ENCODE data around the gene DGCR8.

Gene DGCR8

GRCh38 chr22:20140107-20140445 lies 60.0 kb downstream of the DGCR8 start:
- no peak for DNase-seq (ENCODE audit: extremely low read depth, low read depth)
- TF ChIP-seq CTCF (IDR thresholded peaks at IDR 0.05; ENCODE audit: low read depth, low read length) = no peak

DNA sequence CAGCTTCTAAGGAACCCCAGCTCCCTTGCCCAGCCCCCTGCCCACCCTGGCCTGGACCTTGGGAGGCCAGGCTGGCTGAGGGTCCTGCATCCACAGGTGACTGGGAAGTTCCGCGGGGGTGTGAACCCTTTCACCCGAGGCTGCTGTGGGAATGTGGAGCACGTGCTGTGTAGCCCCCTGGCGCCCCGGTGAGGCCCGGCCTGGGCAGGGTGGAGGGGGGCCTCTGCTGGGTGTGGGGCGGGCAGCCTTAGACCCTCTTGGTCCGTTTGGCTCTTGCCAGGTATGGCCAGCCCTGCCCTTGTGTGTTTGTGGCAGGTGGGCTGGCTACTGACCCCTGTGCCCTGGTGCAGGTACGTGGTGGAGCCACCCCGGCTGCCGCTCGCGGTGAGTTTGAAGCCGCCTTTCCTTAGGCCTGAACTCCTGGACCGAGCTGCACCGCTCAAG lies 60.5 kb downstream of the DGCR8 start:
- TF ChIP-seq CTCF (IDR thresholded peaks at IDR 0.05; ENCODE audit: low read depth, low read length) = no peak

DNA sequence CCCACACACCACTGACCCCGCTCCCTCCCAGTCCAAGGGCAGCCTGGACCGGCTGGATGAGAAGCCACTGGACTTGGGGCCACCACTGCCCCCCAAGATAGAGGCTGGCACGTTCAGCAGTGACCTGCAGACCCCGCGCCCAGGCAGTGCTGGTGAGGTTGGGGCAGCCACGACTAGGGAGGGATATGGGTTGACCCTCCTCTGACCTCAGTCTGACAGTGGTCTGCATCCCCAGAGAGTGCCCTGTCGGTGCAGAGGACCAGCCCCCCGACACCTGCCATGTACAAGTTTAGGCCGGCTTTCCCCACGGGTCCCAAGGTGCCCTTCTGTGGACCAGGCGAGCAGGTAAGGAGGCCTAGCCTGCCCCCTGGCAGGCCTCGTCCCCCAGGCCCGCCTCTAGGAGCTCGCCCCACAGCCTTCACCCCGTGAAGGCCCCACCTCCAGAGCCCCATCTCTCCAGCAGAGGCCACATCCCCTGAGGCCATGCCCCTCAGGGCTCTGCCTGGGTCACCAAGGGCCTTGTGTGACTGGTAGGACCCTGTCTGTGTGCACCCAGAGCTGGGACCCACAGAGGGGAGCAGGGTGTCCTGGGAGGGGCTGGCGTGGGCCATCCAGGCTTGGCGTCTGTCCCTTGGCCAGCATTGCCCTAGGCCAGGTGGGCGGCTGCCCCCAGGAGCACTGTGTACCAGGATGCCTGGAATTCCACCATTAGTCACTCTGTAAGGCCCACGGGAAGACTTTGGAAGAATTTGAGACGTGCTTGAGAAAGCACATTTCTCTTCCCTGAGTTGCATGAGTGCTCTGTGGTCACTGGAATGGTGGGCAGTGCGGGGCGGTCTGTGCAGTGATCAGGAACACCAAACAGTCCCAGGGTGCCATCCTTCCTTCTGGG lies 61.4 kb downstream of the DGCR8 start:
- peak; percentile 8 for DNase-seq (ENCODE audit: extremely low read depth, low read depth)
- no peak for TF ChIP-seq CTCF (IDR thresholded peaks at IDR 0.05; ENCODE audit: low read depth, low read length)

More for the DNA sequence above, 60.5 kb downstream of the DGCR8 start:
- no peak for DNase-seq (ENCODE audit: extremely low read depth, low read depth)

- TF ChIP-seq CTCF (IDR thresholded peaks at IDR 0.05; ENCODE audit: low read depth, low read length) = no peak
- no peak for DNase-seq (ENCODE audit: extremely low read depth, low read depth)
Observed at GRCh38 chr22:20142711-20143621, 62.9 kb downstream of the DGCR8 start.

DNA sequence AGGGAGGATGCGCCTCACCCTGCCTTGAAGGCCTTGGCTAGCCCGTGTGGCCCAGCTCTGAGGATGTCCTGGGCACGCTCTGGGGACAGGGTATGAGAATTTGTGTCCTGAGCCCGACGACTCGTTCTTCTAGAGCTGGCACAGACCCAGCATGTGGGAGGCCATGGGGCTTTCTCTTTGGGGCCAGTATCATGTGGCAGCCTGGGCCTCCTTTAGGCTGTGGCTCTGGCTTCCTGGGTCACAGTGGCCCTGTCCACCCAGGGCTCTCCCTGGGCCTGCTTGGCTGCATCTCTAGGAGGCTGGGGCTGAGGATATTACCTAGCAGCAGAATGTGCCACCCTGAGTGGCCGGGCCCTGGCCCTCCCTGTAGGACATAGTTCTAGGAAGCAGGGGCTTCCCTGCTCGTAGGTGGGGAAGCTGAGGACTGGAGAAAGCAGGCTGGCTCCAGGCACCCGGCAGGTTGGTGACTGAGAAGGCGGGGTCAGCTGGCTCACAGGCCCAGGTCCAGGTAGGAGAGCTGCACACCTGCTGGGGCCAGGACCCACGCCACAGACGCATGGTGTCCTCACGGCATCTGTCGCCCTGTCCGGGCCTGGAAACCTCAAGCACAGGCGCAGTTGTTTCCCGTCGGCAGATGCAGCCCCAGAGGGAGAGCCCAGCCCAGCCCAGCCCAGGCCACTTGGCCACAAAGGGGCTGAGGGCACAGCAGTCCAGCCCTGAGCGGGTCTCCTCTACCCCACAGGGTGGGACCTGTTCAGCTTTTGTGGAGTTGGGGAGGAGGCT lies 64.0 kb downstream of the DGCR8 start:
- DNase-seq (ENCODE audit: extremely low read depth, low read depth) = no peak
- TF ChIP-seq CTCF (IDR thresholded peaks at IDR 0.05; ENCODE audit: low read depth, low read length) = no peak

DNA sequence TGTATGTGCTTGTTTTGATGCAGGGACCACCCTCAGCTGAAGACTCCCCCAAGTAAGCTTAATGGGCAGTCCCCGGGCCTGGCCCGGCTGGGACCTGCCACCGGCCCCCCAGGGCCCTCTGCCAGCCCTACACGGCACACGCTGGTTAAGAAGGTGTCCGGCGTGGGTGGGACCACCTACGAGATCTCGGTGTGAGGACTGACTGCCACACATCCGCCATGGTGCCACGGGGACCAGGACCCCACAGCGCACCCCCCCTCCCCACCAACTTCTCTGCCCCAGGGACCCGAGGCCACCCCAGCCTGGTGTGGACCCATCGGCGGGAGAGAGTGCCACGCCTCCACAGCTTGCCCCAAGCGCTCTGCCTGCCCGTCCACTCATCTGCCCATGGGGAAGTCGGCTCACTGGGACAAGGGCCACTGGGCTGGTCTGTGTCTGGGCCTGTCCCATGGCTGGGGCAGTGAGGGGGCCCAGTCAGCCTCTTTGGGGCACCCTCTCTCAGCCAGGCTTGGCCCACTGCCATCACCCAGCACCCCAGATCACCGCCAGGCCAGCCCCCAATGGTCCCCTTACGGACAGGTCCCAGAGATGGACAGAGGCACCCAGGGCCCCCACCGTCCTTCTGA lies 65.3 kb downstream of the DGCR8 start:
- no peak for DNase-seq (ENCODE audit: extremely low read depth, low read depth)
- TF ChIP-seq CTCF (IDR thresholded peaks at IDR 0.05; ENCODE audit: low read depth, low read length) = no peak
